Measurements from ENCODE around the gene C19orf67. TPM values are rescaled to one million over a fixed set of nuclear protein-coding genes. Genes with fewer than 3 reads are reported as not detected.

C19orf67 gene
- total and polyA plus RNA-seq, 2 of the 13 experiments (the other 11 are each of a cell fraction or from before 2014, with no cell fraction given), result 0.11 to 0.32 TPM

DNA sequence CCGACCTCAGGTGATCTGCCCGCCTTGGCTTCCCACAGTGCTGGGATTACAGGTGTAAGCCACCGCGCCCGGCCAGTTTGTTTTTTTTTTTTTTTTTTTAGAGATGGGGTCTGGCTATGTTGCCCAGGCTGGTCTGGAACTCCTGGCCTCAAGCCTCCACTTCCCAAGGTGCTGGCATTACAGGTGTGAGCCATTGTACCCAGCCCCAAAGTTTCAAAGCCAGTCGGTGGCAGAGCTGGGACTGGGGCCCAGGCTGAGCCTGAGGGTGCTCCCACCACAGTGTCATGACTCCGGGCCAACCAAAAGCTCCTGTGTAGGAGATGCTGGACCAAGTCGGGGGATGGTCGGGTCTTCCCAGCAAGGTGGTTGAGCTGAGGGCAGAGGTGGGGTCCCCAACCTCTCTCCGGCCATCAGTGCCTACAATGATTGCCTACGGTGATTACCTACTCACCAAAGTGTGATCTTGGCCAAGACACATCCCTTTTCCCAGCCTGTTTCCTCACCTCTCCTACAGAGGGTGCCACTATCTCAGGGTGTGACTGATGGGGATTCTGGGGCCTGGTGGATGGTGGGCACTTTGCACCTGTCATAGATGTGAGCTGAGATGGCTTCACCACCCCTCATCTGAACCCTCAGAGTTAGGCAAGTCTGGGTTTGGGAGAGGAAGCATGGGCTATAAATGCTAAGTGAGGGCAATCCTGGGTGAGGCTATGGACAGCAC lies 10.8 kb upstream of the C19orf67 start (continued):
- TF ChIP-seq, protein P1, sequence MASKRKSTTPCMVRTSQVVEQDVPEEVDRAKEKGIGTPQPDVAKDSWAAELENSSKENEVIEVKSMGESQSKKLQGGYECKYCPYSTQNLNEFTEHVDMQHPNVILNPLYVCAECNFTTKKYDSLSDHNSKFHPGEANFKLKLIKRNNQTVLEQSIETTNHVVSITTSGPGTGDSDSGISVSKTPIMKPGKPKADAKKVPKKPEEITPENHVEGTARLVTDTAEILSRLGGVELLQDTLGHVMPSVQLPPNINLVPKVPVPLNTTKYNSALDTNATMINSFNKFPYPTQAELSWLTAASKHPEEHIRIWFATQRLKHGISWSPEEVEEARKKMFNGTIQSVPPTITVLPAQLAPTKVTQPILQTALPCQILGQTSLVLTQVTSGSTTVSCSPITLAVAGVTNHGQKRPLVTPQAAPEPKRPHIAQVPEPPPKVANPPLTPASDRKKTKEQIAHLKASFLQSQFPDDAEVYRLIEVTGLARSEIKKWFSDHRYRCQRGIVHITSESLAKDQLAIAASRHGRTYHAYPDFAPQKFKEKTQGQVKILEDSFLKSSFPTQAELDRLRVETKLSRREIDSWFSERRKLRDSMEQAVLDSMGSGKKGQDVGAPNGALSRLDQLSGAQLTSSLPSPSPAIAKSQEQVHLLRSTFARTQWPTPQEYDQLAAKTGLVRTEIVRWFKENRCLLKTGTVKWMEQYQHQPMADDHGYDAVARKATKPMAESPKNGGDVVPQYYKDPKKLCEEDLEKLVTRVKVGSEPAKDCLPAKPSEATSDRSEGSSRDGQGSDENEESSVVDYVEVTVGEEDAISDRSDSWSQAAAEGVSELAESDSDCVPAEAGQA (IDR thresholded peaks at IDR 0.05; ENCODE audit: low read depth), result no peak
- TF ChIP-seq, protein P1 (CRISPR knock-in tag; IDR thresholded peaks at IDR 0.05; ENCODE audit: borderline replicate concordance), result no peak
- no peak for TF ChIP-seq ZNF75D (CRISPR knock-in tag; IDR thresholded peaks at IDR 0.05; ENCODE audit: borderline replicate concordance)
- TF ChIP-seq ZNF652 (CRISPR knock-in tag; IDR thresholded peaks at IDR 0.05; ENCODE audit: borderline replicate concordance, low read depth), result no peak

DNA sequence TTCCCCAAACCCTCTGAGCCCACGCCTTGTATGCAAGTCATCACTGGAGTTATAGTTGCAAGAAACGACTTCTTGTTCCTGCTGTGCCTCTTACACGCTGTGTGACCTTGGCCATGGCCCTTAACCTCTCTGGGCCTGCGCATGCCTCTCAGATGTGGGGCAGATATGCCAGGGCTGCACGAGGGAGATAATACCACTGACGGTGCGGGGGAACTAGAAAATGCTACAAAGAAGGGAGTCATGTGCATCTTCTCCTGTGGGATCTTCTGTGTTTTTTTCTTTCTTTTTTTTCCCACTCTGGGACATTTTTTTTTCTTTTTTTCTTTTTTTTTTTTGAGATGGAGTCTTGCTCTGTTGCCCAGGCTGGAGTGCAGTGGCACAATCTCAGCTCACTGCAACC lies 9.3 kb upstream of the C19orf67 start:
- Histone ChIP-seq H3K4me2 (ENCODE audit: low read depth, low read length) (no peak overlapping the region), H3K4me1 (ENCODE audit: insufficient read depth, low read length) (peaks cover 6% of the 10 kb centered on the region), H3K27me3 (ENCODE audit: control insufficient read depth in 1 of 2, insufficient read depth in 2 of 2, low read length in 2 of 2) (no peaks in the 10 kb centered on the region), H3K27ac (ENCODE audit: extremely low read length, insufficient read depth, low read length) (no peak overlapping the region), H3K36me3 (replicated peaks in 1 of 2; ENCODE audit: control insufficient read depth in 1 of 2, insufficient read depth in 2 of 2, low read length in 2 of 2) (peaks cover 3 to 8% of the 10 kb centered on the region in 2 experiments; a peak in 3 of 5 replicates), H3K9me3 (ENCODE audit: low read length) (peaks cover 6% of the 10 kb centered on the region; the same call in 1 of the 2 replicates), H3K79me2 (ENCODE audit: insufficient read depth, low read length) (no peaks in the 10 kb centered on the region), H3K4me3 (replicated peaks in 1 of 3; ENCODE audit: insufficient read depth in 1 of 3, low read depth in 2 of 3, low read length in 3 of 3) (no peak overlapping the region), H3K9ac (ENCODE audit: insufficient read depth, low read depth, low read length) (no peak overlapping the region), H4K20me1 (ENCODE audit: insufficient read depth, low read length) (no peaks in the 10 kb centered on the region), H2AFZ (ENCODE audit: low read length) (no peak overlapping the region)
- DNase-seq (ENCODE audit: low spot score), result no peak
- no peak for ATAC-seq
- intact Hi-C loops (cut with micrococcal nuclease; ENCODE audit: unreplicated experiment) (no loop called here), in situ Hi-C loops (cut with HindIII; ENCODE audit: extremely low pct_ligation_motif_present, low pct_unique_long_range_greater_than_20kb) (no loop called here)
- BruUV-seq (replicated peaks), result TSS peak; percentile 49
- POLR2A ChIA-PET, result interaction anchor here (1.3 to 1.4 kb wide), 2 partner anchors 23 to 42 kb away, joined by 3 read pairs; partner anchors contain the start of gene PRKACA
- CTCF ChIA-PET (ENCODE audit: low intra/inter-chr PET ratio, low total read pairs), result no interaction called here
- TF ChIP-seq ZMYM3 (CRISPR knock-in tag; IDR thresholded peaks at IDR 0.05), result peak; percentile 62; the same call in 1 of the 2 replicates
- no peak for TF ChIP-seq SSRP1 (CRISPR knock-in tag; IDR thresholded peaks at IDR 0.05)
- no peak for TF ChIP-seq GTF2F1 (IDR thresholded peaks at IDR 0.05; ENCODE audit: low read length)
- no peak for TF ChIP-seq HOXA9 (CRISPR knock-in tag; IDR thresholded peaks at IDR 0.05; ENCODE audit: borderline replicate concordance)
- peak; percentile 99 for TF ChIP-seq ZNF768 (CRISPR knock-in tag; IDR thresholded peaks at IDR 0.05)
- no peak for TF ChIP-seq ZNF232 (CRISPR knock-in tag; IDR thresholded peaks at IDR 0.05; ENCODE audit: borderline replicate concordance)
- TF ChIP-seq, protein P2, sequence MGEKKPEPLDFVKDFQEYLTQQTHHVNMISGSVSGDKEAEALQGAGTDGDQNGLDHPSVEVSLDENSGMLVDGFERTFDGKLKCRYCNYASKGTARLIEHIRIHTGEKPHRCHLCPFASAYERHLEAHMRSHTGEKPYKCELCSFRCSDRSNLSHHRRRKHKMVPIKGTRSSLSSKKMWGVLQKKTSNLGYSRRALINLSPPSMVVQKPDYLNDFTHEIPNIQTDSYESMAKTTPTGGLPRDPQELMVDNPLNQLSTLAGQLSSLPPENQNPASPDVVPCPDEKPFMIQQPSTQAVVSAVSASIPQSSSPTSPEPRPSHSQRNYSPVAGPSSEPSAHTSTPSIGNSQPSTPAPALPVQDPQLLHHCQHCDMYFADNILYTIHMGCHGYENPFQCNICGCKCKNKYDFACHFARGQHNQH (CRISPR knock-in tag; IDR thresholded peaks at IDR 0.05), result no peak
- TF ChIP-seq POLR2AphosphoS5 (IDR thresholded peaks at IDR 0.05; ENCODE audit: low read depth, low read length), result no peak
- no peak for FAIRE-seq
- WGBS (ENCODE audit: low lambda C conversion rate), result 78% methylated on average over 7 of the region's 7 CpGs
